ENCODE results near the gene CCDC74A.
"Not testable (repeated sequence)": the region's sequence is repeated elsewhere in the genome, so short reads cannot be mapped to it uniquely, and the experiment has no call there.

DNA sequence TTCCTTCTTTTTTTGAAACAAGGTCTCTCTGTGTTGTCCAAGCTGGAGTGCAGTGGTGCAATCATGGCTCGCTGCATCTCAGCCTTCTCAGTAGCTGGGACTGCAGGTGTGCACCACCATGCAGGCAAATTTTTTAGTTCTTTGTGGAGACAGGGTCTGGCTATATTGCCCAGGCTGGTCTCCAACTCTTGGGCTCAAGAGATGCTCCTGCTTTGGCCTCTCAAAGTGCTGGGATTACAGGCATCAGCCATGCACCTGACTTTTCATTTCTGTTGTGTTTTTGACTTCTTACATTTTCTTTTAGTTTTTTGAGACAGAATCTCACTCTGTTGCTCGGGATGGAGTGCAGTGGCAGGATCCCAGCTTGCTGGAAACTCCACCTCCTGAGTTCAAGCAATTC, 2.4 kb upstream of the CCDC74A start:
- TF ChIP-seq TAF1 (IDR thresholded peaks at IDR 0.05; ENCODE audit: borderline replicate concordance, low read depth, low read length); POLR2A (IDR thresholded peaks at IDR 0.05; ENCODE audit: low read depth, low read length): not testable (repeated sequence)

All from GM12892 (cell line).